Skeletal muscle tissue (tissue), 4 donors: ENCODE measurements around the gene CMSS1. TPM values are rescaled to one million over a fixed set of nuclear protein-coding genes. Genes with fewer than 3 reads are reported as not detected.
A peak's percentile ranks its signal among the peaks of the same experiment; 100 is the strongest.

ENCODE experiments used
- H3K27ac ChIP-seq: one replicate; pipeline ENCODE4 v1.7.0; 2013; ENCODE audit warnings: mild to moderate bottlenecking, low read depth, low read length, inconsistent platforms
- H3K27me3 ChIP-seq, 3 donors: one replicate each; pipeline ENCODE4 v1.7.0; 2013; ENCODE audit warnings: low read length in 3 of 3; ENCODE audit not compliant: control insufficient read depth in 3 of 3, insufficient read depth in 3 of 3
- H3K36me3 ChIP-seq, 3 donors: one replicate each; pipeline ENCODE4 v1.7.0; 2013; ENCODE audit warnings: low read length in 3 of 3; ENCODE audit not compliant: control insufficient read depth in 3 of 3, insufficient read depth in 3 of 3
- H3K4me1 ChIP-seq, 3 donors: one replicate each; pipeline ENCODE4 v1.7.0; 2013; ENCODE audit warnings: low read length in 3 of 3, mild to moderate bottlenecking in 3 of 3; ENCODE audit not compliant: control insufficient read depth in 3 of 3, insufficient read depth in 3 of 3
- H3K4me3 ChIP-seq, 3 donors: one replicate each; pipeline ENCODE4 v1.7.0; 2013; ENCODE audit warnings: low read length in 3 of 3
- H3K9ac ChIP-seq, 3 donors: one replicate each; pipeline ENCODE4 v1.7.0; 2013; ENCODE audit warnings: low read length in 3 of 3, mild to moderate bottlenecking in 3 of 3, moderate library complexity in 2 of 3, low read depth in 1 of 3
- H3K9me3 ChIP-seq, 3 donors: one replicate each; pipeline ENCODE4 v1.7.0; 2013; ENCODE audit warnings: low read length in 3 of 3; ENCODE audit not compliant: control insufficient read depth in 3 of 3
- total RNA-seq: library from RNA; depleted of rRNA; stranded (reverse); fragments of >200 nt; gene quantifications from one replicate; pipeline ENCODE4 v1.2.3, GENCODE V29; 2014
- donor health status: Osteomylitis.

CMSS1 gene
- total RNA-seq, 1 donor from 2014 or later = 8.4 TPM

- Histone ChIP-seq H3K9ac (no peak overlapping the region), H3K4me3 (no peak overlapping the region), H3K9me3 (no peaks in the 10 kb centered on the region), H3K4me1 (peaks cover 0 to 11% (median 4%) of the 10 kb centered on the region in 3 donors), H3K27me3 (no peaks in the 10 kb centered on the region), H3K36me3 (no peaks in the 10 kb centered on the region), H3K27ac (no peak overlapping the region)
Measured at GRCh38 chr3:99810403-99810802, 7.3 kb upstream of the CMSS1 start.

GRCh38 chr3:99817047-99817436, 620 bp upstream of the CMSS1 start:
- no peaks in the 10 kb centered on the region for H3K36me3 ChIP-seq

DNA sequence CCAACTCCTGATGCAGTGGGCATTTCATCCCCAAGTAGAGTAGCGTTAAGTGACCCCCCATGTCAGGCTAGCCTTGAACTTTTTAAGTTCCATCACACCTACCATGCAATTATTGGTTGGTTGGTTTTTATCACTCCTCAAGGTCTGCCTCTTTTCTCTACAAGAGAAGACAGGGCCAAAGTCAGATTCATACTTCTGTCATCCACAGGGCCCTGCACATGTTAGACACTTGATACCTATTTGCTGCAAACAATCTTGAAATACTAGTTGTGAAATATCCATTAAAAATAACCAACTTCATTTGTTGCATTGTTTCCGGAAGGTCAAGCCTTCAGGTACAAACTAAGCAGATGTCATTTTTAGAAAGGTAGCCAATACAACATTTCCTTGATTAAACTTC, 1.2 kb downstream of the CMSS1 start:
- Histone ChIP-seq H3K27ac (peak overlapping the region; percentile 92), H3K27me3 (no peaks in the 10 kb centered on the region), H3K4me1 (peaks cover 9 to 38% (median 18%) of the 10 kb centered on the region in 3 donors), H3K9ac (peak overlapping the region in 1 of 3 donors; percentile 60), H3K4me3 (peak overlapping the region; percentile 84 to 99 (median 96)), H3K36me3 (no peaks in the 10 kb centered on the region), H3K9me3 (no peaks in the 10 kb centered on the region)

More at GRCh38 chr3:99817047-99817436, 620 bp upstream of the CMSS1 start:
- Histone ChIP-seq H3K4me1 (peaks cover 9 to 32% (median 18%) of the 10 kb centered on the region in 3 donors), H3K4me3 (peak overlapping the region; percentile 84 to 99 (median 96)), H3K27ac (peak overlapping the region; percentile 92), H3K27me3 (no peaks in the 10 kb centered on the region), H3K9me3 (no peaks in the 10 kb centered on the region), H3K9ac (peak overlapping the region; percentile 82 to 98 (median 93))

DNA sequence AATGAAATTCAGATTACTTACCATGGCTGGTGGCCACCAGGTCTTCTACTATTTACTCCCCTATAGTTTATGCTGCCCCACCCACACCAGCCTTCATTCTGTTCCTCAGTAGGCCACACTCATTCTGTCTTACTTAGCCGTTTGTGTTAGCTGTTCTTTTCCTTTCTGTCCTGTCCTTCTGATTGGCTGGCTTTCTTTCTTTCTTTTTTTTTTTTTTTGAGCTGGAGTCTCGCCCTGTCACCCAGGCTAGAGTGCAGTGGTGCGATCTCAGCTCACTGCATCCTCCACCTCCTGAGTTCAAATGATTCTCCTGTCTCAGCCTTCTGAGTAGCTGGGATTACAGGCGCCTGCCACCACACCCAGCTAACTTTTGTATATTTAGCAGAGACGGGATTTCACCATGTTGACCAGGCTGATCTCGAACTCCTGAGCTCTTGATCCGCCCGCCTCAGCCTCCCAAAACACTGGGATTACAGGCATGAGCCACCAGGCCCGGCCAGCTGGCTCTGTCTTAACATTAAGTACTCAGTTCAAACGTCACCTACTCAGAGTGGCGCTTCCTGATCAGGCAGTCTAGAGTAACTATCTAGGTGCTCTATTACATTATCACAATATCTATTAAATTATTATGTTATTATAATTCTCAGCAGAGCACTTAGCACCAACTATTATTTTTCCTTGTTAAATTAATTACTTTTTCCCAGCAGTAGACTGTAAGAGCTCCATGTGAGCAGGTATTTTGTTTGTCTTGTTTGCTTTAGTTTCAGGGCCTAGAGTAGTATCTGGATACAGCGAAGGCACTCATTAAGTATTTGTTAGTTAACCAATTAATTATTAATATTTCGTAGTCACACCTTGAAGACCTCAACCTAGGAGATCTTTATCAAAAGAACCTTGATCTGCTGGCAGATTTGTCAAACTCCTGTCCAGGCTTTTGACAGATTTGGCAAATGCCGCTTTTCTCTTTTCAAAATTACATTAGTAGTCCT, 6.4 kb downstream of the CMSS1 start:
- H3K27me3 ChIP-seq = no peaks in the 10 kb centered on the region
- H3K9ac ChIP-seq = no peak overlapping the region
- H3K36me3 ChIP-seq = peaks cover 0 to 3% (median 1%) of the 10 kb centered on the region in 3 donors
- H3K4me3 ChIP-seq = no peak overlapping the region
- H3K4me1 ChIP-seq = peaks cover under 1 to 18% (median 1%) of the 10 kb centered on the region in 3 donors
- peak overlapping the region; percentile 3 for H3K27ac ChIP-seq
- no peaks in the 10 kb centered on the region for H3K9me3 ChIP-seq

GRCh38 chr3:99825004-99825640, 7.5 kb downstream of the CMSS1 start:
- Histone ChIP-seq H3K4me1 (peaks cover 0 to 15% (median 0%) of the 10 kb centered on the region in 3 donors), H3K4me3 (no peak overlapping the region), H3K27me3 (no peaks in the 10 kb centered on the region), H3K36me3 (peaks cover 5 to 9% (median 8%) of the 10 kb centered on the region in 3 donors), H3K9ac (no peak overlapping the region), H3K27ac (no peak overlapping the region), H3K9me3 (no peaks in the 10 kb centered on the region)

GRCh38 chr3:99829844-99830243, 12.2 kb downstream of the CMSS1 start:
- Histone ChIP-seq H3K4me1 (no peaks in the 10 kb centered on the region), H3K9me3 (no peaks in the 10 kb centered on the region), H3K9ac (no peak overlapping the region), H3K36me3 (peaks cover 8 to 16% (median 11%) of the 10 kb centered on the region in 3 donors), H3K4me3 (no peak overlapping the region), H3K27me3 (no peaks in the 10 kb centered on the region), H3K27ac (no peak overlapping the region)

- Histone ChIP-seq H3K27me3 (no peaks in the 10 kb centered on the region), H3K27ac (no peak overlapping the region), H3K9ac (no peak overlapping the region), H3K36me3 (peaks cover 7 to 16% (median 11%) of the 10 kb centered on the region in 3 donors), H3K9me3 (no peaks in the 10 kb centered on the region), H3K4me3 (no peak overlapping the region), H3K4me1 (no peaks in the 10 kb centered on the region)
Measured at GRCh38 chr3:99833617-99834205, 16.0 kb downstream of the CMSS1 start.

DNA sequence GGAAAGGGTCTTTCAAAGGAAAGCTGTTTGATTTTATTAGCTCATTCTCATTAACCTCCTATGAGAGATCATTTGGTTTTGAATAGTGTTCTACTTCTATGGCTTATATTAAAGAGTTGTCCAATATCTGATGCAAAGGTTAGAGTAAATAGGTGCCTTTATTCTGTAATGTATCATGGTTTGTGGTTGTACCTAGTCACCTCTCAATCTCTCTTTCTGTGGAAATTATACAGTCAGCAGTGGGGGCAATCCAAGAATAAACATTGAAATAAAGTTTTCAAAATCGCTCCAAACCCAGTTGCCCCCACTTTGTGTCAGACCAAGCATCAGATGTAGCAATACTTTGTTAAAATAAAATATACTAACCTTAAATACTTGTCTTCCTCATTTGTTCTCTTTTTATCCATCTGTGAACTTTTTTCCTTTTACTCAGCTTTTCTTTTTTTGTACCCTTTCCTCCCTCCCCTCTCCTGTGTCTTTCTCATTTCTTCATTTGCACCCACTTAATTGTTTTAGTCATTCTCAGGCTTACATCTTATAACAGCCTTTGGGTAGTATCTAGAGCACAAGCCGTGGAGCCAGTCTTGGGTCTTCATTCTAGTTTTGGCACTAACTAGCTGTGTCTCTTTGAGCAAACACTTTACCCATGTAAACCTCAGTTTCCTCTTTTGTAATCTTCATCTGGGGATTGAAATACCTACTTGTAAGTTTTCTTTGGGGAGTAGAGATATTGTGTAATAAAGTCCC, 16.7 kb downstream of the CMSS1 start:
- H3K36me3 ChIP-seq = peaks cover 5 to 12% (median 10%) of the 10 kb centered on the region in 3 donors
- H3K9ac ChIP-seq = no peak overlapping the region
- H3K4me3 ChIP-seq = no peak overlapping the region
- no peaks in the 10 kb centered on the region for H3K4me1 ChIP-seq
- no peak overlapping the region for H3K27ac ChIP-seq
- no peaks in the 10 kb centered on the region for H3K27me3 ChIP-seq
- no peaks in the 10 kb centered on the region for H3K9me3 ChIP-seq

GRCh38 chr3:99836681-99837080, 19.0 kb downstream of the CMSS1 start:
- Histone ChIP-seq H3K9ac (no peak overlapping the region), H3K9me3 (no peaks in the 10 kb centered on the region), H3K4me3 (no peak overlapping the region), H3K36me3 (no peaks in the 10 kb centered on the region), H3K4me1 (no peaks in the 10 kb centered on the region), H3K27me3 (no peaks in the 10 kb centered on the region), H3K27ac (no peak overlapping the region)
